ENCODE measurements around the gene IFRD2. TPM values are rescaled to one million over a fixed set of nuclear protein-coding genes. Genes with fewer than 3 reads are reported as not detected.

IFRD2 gene
- total RNA-seq, 6 donors from 2014 or later, result 45.4 to 126 (median 77.5) TPM

GRCh38 chr3:50330330-50330729 lies 38.1 kb upstream of the IFRD2 start:
- DNase-seq, result no peak
- TF ChIP-seq EP300 (IDR thresholded peaks at IDR 0.05), result no peak
- TF ChIP-seq CTCF (IDR thresholded peaks at IDR 0.05), result no peak
- TF ChIP-seq POLR2AphosphoS5 (IDR thresholded peaks at IDR 0.05), result no peak
- TF ChIP-seq POLR2A (IDR thresholded peaks at IDR 0.05), result no peak
- no peaks in the 10 kb centered on the region for H3K27me3 ChIP-seq
- WGBS, 2 donors, result 90% methylated on average over 10 of the region's 10 CpGs; no CpG with 5 or more reads in 1 of the 2 donors
- peaks cover 24 to 50% (median 42%) of the 10 kb centered on the region in 4 donors for H3K36me3 ChIP-seq
- no peak for ATAC-seq (ENCODE audit: low FRiP score in 2 of 2)
- H3K9me3 ChIP-seq, result no peaks in the 10 kb centered on the region
- H3K27ac ChIP-seq, result no peak overlapping the region
- peaks cover 40 to 66% (median 45%) of the 10 kb centered on the region in 4 donors for H3K4me1 ChIP-seq
- H3K4me3 ChIP-seq, result no peak overlapping the region

DNA sequence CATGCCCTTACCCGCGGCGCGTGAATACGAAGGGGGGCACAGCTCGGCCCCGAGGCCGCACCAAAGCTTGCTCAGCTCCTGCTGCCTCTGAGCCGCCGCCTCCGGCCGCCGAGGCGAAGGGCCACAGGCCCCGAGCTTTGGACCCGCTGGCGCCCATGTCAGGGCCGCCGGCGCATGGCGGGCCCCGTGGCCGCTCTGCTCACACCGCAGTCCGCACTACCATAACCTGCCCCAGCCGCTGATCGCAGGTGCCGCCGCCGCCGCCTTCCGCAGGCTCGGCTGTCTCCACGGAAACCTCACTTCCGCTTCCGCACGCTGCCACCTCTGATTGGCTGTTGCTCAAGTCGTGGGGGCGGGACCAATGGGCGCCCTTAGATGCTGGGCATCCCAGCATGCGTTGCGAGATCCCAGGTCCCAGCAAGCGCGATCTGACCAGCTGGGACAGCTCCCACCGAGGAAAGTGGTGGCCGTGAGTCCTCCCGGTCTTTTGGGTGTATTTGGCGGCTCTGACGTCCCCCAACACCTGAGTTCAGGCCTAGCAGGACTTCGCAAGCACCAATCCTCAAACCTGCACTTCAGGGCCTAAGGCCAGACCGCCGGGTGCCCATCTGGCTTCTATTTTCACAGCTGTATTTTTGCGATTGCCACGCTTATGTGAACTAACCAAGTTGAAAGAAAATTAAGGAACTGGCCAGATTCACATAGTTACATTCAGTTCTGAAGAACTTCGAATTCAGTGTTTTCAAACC lies 35.9 kb upstream of the IFRD2 start, which contains the start of gene TUSC2:
TUSC2 (minus strand) TSS at position 281 of the 749 bp plus-strand sequence; CDS start at position 157, 124 bp downstream.
- H3K36me3 ChIP-seq, result peaks cover 24 to 51% (median 45%) of the 10 kb centered on the region in 4 donors
- DNase-seq (peak; percentile 95 to 99), ATAC-seq (ENCODE audit: low FRiP score in 2 of 2) (peak; percentile 92 to 96)
- H3K27me3 ChIP-seq, result no peaks in the 10 kb centered on the region
- peaks cover 37 to 65% (median 46%) of the 10 kb centered on the region in 4 donors for H3K4me1 ChIP-seq
- peak within 1 kb of the TSS; percentile 77 to 87 (median 86) for H3K27ac ChIP-seq
- H3K4me3 ChIP-seq, result peak within 1 kb of the TSS; percentile 56 to 86 (median 70)
- 6 to 11% methylated on average over 11 to 20 of the region's 55 CpGs for WGBS, 2 donors
- TF ChIP-seq CTCF (IDR thresholded peaks at IDR 0.05) (peak in 2 of 6 experiments; percentile 31 to 38), POLR2AphosphoS5 (IDR thresholded peaks at IDR 0.05) (peak; percentile 91 to 96), EP300 (IDR thresholded peaks at IDR 0.05) (no peak), POLR2A (IDR thresholded peaks at IDR 0.05) (peak in 3 of 4 donors; percentile 22 to 86 (median 67))
- H3K9me3 ChIP-seq, result no peaks in the 10 kb centered on the region

DNA sequence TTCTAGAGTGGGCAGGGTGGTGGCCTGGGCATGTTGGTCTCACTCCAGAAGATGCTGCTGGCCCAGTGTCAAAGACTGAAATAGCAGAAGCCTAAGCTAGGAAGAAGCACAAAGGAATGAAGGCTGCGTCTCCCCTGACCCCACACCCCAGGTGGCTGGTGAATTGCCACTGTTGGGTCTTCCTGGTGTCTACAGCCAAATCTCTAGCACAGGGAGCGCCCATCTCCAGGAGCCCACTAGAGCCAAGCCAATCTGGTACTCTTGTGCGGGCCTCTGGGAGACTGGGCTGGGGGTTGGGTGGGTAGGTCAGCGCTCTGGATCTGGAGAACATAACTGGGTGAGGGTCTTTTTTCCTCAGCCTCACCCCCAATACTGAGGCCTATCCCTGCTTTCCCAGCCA lies 34.9 kb upstream of the IFRD2 start:
- no peak for TF ChIP-seq CTCF (IDR thresholded peaks at IDR 0.05)
- TF ChIP-seq POLR2A (IDR thresholded peaks at IDR 0.05), result no peak
- TF ChIP-seq EP300 (IDR thresholded peaks at IDR 0.05), result no peak
- TF ChIP-seq POLR2AphosphoS5 (IDR thresholded peaks at IDR 0.05), result no peak
- no peaks in the 10 kb centered on the region for H3K27me3 ChIP-seq
- H3K36me3 ChIP-seq, result peaks cover 24 to 47% (median 42%) of the 10 kb centered on the region in 4 donors
- no peak for DNase-seq
- ATAC-seq (ENCODE audit: low FRiP score in 2 of 2), result no peak
- H3K27ac ChIP-seq, result peak overlapping the region; percentile 77 to 87 (median 86)
- H3K4me1 ChIP-seq, result peaks cover 38 to 66% (median 53%) of the 10 kb centered on the region in 4 donors
- H3K9me3 ChIP-seq, result no peaks in the 10 kb centered on the region
- peak overlapping the region; percentile 56 to 86 (median 70) for H3K4me3 ChIP-seq
- WGBS, 2 donors, result 53 to 75% methylated on average over 2 to 4 of the region's 4 CpGs

- Histone ChIP-seq H3K4me1 (peaks cover 43 to 70% (median 57%) of the 10 kb centered on the region in 4 donors), H3K27ac (peak overlapping the region in 2 of 4 donors; percentile 1 to 95), H3K27me3 (no peaks in the 10 kb centered on the region), H3K9me3 (no peaks in the 10 kb centered on the region), H3K4me3 (no peak overlapping the region), H3K36me3 (peaks cover 14 to 39% (median 34%) of the 10 kb centered on the region in 4 donors)
- WGBS, 2 donors, result 89 to 92% methylated on average over 8 of the region's 8 CpGs
- DNase-seq (no peak), ATAC-seq (ENCODE audit: low FRiP score in 2 of 2) (no peak)
- no peak for TF ChIP-seq POLR2AphosphoS5 (IDR thresholded peaks at IDR 0.05)
- no peak for TF ChIP-seq CTCF (IDR thresholded peaks at IDR 0.05)
- no peak for TF ChIP-seq POLR2A (IDR thresholded peaks at IDR 0.05)
- TF ChIP-seq EP300 (IDR thresholded peaks at IDR 0.05), result no peak
Observed at GRCh38 chr3:50326182-50326541, 33.9 kb upstream of the IFRD2 start.

Measured in upper lobe of left lung (tissue), 6 donors.